Body of pancreas (tissue), 4 donors: ENCODE measurements around the gene CAMTA1. TPM values are rescaled to one million over a fixed set of nuclear protein-coding genes. Genes with fewer than 3 reads are reported as not detected.

Source experiments
- ATAC-seq: fragments of 150-250 bp; one replicate; pipeline ENCODE4 v1.9.1; 2016
- DNase-seq, 4 donors: peaks; one replicate each; pipeline ENCODE4 v3.0.0-alpha.2; 2019
- H3K27ac ChIP-seq, 4 donors: fragments of 200-600 bp; sonication (generic); 1 replicate in 3 of 4; 2 replicates in 1 of 4; pipeline versions ENCODE4 v1.5.1 to v1.6.1; 2016 to 2019; ENCODE audit warnings: mild to moderate bottlenecking in 1 of 4, mixed read lengths in 1 of 4, moderate library complexity in 1 of 4
- H3K27me3 ChIP-seq, 2 donors: fragments of 200-600 bp; sonication (generic); one replicate each; pipeline ENCODE4 v1.6.0; 2016; ENCODE audit warnings: mild to moderate bottlenecking in 1 of 2
- H3K36me3 ChIP-seq, 2 donors: fragments of 200-600 bp; sonication (generic); replicated peaks in 1 of 2; 2 replicates each; pipeline ENCODE4 v1.5.1; 2016; ENCODE audit warnings: low read depth in 2 of 2; ENCODE audit not compliant: insufficient read depth in 1 of 2
- H3K4me1 ChIP-seq: fragments of 200-600 bp; sonication (generic); one replicate; pipeline ENCODE4 v1.6.0; 2016
- H3K4me3 ChIP-seq, 2 donors: fragments of 200-600 bp; sonication (generic); 1 replicate in 1 of 2; 2 replicates in 1 of 2; pipeline ENCODE4 v1.5.1; 2016 to 2019
- H3K9me3 ChIP-seq, 3 donors: fragments of 200-600 bp; sonication (generic); 1 replicate in 2 of 3; 2 replicates in 1 of 3; pipeline ENCODE4 v1.5.1; 2016
- POLR2A ChIP-seq, 3 donors: fragments of 450-650 bp; IDR thresholded peaks; one replicate each; pipeline ENCODE4 v1.6.1; 2016; ENCODE audit warnings: antibody characterized with exemption in 3 of 3, mild to moderate bottlenecking in 2 of 3
- WGBS, 2 donors: methylation state at CpG; one replicate each; pipeline ENCODE4 v1.1.5; 2017; 5-methylcytosine and 5-hydroxymethylcytosine counted together
- intact Hi-C: fragments of 100-400 bp; cut with DNase I; formaldehyde crosslinking; loops from one replicate; pipeline ENCODE4 v1.15.1; 2023
- total RNA-seq, 2 donors: library from RNA; depleted of rRNA; stranded (reverse); fragments of >200 nt; gene quantifications; one replicate each; pipeline ENCODE4 v1.1.0, GENCODE V29; 2016
- TF ChIP-seq, protein P1 (sequence below), 7 experiments: fragments of 450-650 bp in 4 of 7; fragments of 200-600 bp in 3 of 7; sonication (generic) in 3 of 7; IDR thresholded peaks; one replicate each; pipeline ENCODE4 v1.5.1; 2016 to 2019; ENCODE audit warnings: antibody characterized with exemption in 7 of 7

CAMTA1 gene
- total RNA-seq, 2 donors from 2014 or later: 36.3 to 59.7 TPM

GRCh38 chr1:7474143-7474490, 688.9 kb downstream of the CAMTA1 start:
- H3K27me3 ChIP-seq: no peaks in the 10 kb centered on the region
- ATAC-seq (no peak), DNase-seq (no peak)
- H3K36me3 ChIP-seq: no peaks in the 10 kb centered on the region
- intact Hi-C loops: no loop called here
- WGBS, 2 donors: 40 to 78% methylated on average over 3 of the region's 3 CpGs
- H3K27ac ChIP-seq: no peak overlapping the region
- no peaks in the 10 kb centered on the region for H3K9me3 ChIP-seq
- no peak overlapping the region for H3K4me3 ChIP-seq
- H3K4me1 ChIP-seq: no peaks in the 10 kb centered on the region
- TF ChIP-seq, protein P1, sequence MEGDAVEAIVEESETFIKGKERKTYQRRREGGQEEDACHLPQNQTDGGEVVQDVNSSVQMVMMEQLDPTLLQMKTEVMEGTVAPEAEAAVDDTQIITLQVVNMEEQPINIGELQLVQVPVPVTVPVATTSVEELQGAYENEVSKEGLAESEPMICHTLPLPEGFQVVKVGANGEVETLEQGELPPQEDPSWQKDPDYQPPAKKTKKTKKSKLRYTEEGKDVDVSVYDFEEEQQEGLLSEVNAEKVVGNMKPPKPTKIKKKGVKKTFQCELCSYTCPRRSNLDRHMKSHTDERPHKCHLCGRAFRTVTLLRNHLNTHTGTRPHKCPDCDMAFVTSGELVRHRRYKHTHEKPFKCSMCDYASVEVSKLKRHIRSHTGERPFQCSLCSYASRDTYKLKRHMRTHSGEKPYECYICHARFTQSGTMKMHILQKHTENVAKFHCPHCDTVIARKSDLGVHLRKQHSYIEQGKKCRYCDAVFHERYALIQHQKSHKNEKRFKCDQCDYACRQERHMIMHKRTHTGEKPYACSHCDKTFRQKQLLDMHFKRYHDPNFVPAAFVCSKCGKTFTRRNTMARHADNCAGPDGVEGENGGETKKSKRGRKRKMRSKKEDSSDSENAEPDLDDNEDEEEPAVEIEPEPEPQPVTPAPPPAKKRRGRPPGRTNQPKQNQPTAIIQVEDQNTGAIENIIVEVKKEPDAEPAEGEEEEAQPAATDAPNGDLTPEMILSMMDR (IDR thresholded peaks at IDR 0.05): no peak

GRCh38 chr1:7474786-7475502, 689.7 kb downstream of the CAMTA1 start:
- H3K4me1 ChIP-seq: no peaks in the 10 kb centered on the region
- H3K27ac ChIP-seq: no peak overlapping the region
- no peaks in the 10 kb centered on the region for H3K27me3 ChIP-seq
- H3K36me3 ChIP-seq: no peaks in the 10 kb centered on the region
- no peak for TF ChIP-seq POLR2A (IDR thresholded peaks at IDR 0.05)
- TF ChIP-seq, protein P1 (IDR thresholded peaks at IDR 0.05): peak in 2 of 7 experiments; percentile 5 to 35
- DNase-seq (peak in 1 of 4 donors; percentile 17), ATAC-seq (no peak)
- no peaks in the 10 kb centered on the region for H3K9me3 ChIP-seq
- intact Hi-C loops: no loop called here
- 66 to 74% methylated on average over 7 to 13 of the region's 13 CpGs for WGBS, 2 donors
- H3K4me3 ChIP-seq: no peak overlapping the region

- DNase-seq: no peak
- TF ChIP-seq POLR2A (IDR thresholded peaks at IDR 0.05): no peak
- TF ChIP-seq, protein P1 (IDR thresholded peaks at IDR 0.05): no peak
- no peak overlapping the region for H3K27ac ChIP-seq
- no peak overlapping the region for H3K4me3 ChIP-seq
- no peaks in the 10 kb centered on the region for H3K4me1 ChIP-seq
- WGBS, 2 donors: 70 to 85% methylated on average over 4 to 5 of the region's 5 CpGs
- no peaks in the 10 kb centered on the region for H3K9me3 ChIP-seq
- no peak for ATAC-seq
- intact Hi-C loops: no loop called here
- H3K27me3 ChIP-seq: no peaks in the 10 kb centered on the region
- H3K36me3 ChIP-seq: no peaks in the 10 kb centered on the region
These were observed 690.4 kb downstream of the CAMTA1 start for GRCh38 chr1:7475691-7476090.

- WGBS, 2 donors: 82 to 96% methylated on average over 2 of the region's 2 CpGs
- no peaks in the 10 kb centered on the region for H3K4me1 ChIP-seq
- H3K9me3 ChIP-seq: no peaks in the 10 kb centered on the region
- no peak for DNase-seq
- no peaks in the 10 kb centered on the region for H3K27me3 ChIP-seq
- TF ChIP-seq, protein P1 (IDR thresholded peaks at IDR 0.05): no peak
- TF ChIP-seq POLR2A (IDR thresholded peaks at IDR 0.05): no peak
- intact Hi-C loops: no loop called here
- no peak for ATAC-seq
- no peaks in the 10 kb centered on the region for H3K36me3 ChIP-seq
- no peak overlapping the region for H3K4me3 ChIP-seq
- H3K27ac ChIP-seq: no peak overlapping the region
These were observed 691.1 kb downstream of the CAMTA1 start for GRCh38 chr1:7476402-7476801.
